ENCODE measurements around the gene ANKRD55. TPM values are rescaled to one million over a fixed set of nuclear protein-coding genes. Genes with fewer than 3 reads are reported as not detected.

Gene ANKRD55
- total and polyA plus RNA-seq, 9 of the 15 experiments (the other 6 are each of a cell fraction or from before 2014, with no cell fraction given): 3.4 to 10.6 (median 6.5) TPM

- TF ChIP-seq PYGO2 (tag; IDR thresholded peaks at IDR 0.05) (no peak), ZNF316 (IDR thresholded peaks at IDR 0.05) (peak; percentile 23; the same call in 1 of the 2 replicates)
- no peak overlapping the region for H3K9ac ChIP-seq (ENCODE audit: insufficient read depth in 1 of 2, low read depth in 2 of 2, low read length in 2 of 2)
- no peak overlapping the region for H3K4me3 ChIP-seq
- no peaks in the 10 kb centered on the region for H4K20me1 ChIP-seq (replicated peaks; ENCODE audit: control insufficient read depth, insufficient read depth, low read length)
- H3K9me3 ChIP-seq (replicated peaks; ENCODE audit: control insufficient read depth, insufficient read depth, low read depth, low read length): no peaks in the 10 kb centered on the region
- peak; percentile 32 for FAIRE-seq
- no peaks in the 10 kb centered on the region for H3K36me3 ChIP-seq (ENCODE audit: control insufficient read depth, insufficient read depth, low read length)
- no peak for DNase-seq (ENCODE audit: extremely low read depth in 1 of 4, low spot score in 3 of 4)
- H3K9me1 ChIP-seq (ENCODE audit: control insufficient read depth, insufficient read depth, low read length): no peaks in the 10 kb centered on the region
- H2AFZ ChIP-seq (ENCODE audit: low read depth, low read length): no peak overlapping the region
- no peak overlapping the region for H3K27ac ChIP-seq (ENCODE audit: extremely low read depth, low read depth, low read length)
- H3K4me2 ChIP-seq (ENCODE audit: insufficient read depth, low read length): no peak overlapping the region
- H3K4me1 ChIP-seq (replicated peaks in 1 of 2; ENCODE audit: control insufficient read depth in 2 of 2, insufficient read depth in 2 of 2, low read length in 2 of 2): peaks cover 0 to 16% of the 10 kb centered on the region in 2 experiments; a peak in 2 of 5 replicates
- in situ Hi-C loops (cut with MboI) (no loop called here), intact Hi-C loops (cut with micrococcal nuclease) (no loop called here)
- ATAC-seq: no peak
- BruUV-seq (replicated peaks): no TSS peak
- ChIA-PET POLR2A (interaction anchor here (1.0 to 1.8 kb wide), 3 partner anchors 11 to 29 kb away, joined by 3 to 5 read pairs (median 3); no protein-coding TSS in a partner anchor), CTCF (ENCODE audit: low intra/inter-chr PET ratio) (no interaction called here)
- peaks cover 9 to 10% of the 10 kb centered on the region in 2 experiments; a peak in 4 of 5 replicates for H3K27me3 ChIP-seq (ENCODE audit: control insufficient read depth in 2 of 2, insufficient read depth in 2 of 2, low read length in 2 of 2)
- 17% methylated on average over 6 of the region's 6 CpGs for WGBS (ENCODE audit: insufficient coverage, low coverage, missing lambda C conversion rate)
- H3K79me2 ChIP-seq (ENCODE audit: control insufficient read depth, insufficient read depth, low read length): no peaks in the 10 kb centered on the region
These were observed 56.9 kb downstream of the ANKRD55 start for GRCh38 chr5:56176155-56176798.

DNA sequence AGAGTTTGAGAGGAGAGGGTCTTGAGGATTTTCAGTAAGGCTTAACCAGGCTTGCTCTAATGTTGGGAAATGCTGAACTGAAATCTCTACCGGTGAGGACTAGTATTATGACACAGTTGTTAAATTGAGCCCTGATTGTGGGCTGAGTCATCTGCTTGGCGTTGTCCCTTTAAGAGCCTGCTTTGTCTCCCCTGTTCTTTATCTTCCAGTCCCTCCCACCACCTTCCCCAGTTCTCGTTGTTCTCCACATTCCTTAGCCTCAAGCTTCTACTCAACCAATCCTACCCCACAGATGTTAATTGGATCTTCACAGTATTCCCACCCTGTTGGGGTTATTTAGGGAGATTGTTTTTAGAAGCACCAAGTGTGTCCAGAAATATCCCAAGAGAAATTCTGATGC is 57.6 kb downstream of the ANKRD55 start:
- WGBS (ENCODE audit: insufficient coverage, low coverage, missing lambda C conversion rate): 4% methylated on average over 3 of the region's 3 CpGs
- no peaks in the 10 kb centered on the region for H3K9me3 ChIP-seq (replicated peaks; ENCODE audit: control insufficient read depth, insufficient read depth, low read depth, low read length)
- H3K9ac ChIP-seq (ENCODE audit: insufficient read depth in 1 of 2, low read depth in 2 of 2, low read length in 2 of 2): no peak overlapping the region
- intact Hi-C loops (cut with micrococcal nuclease): no loop called here
- H3K9me1 ChIP-seq (ENCODE audit: control insufficient read depth, insufficient read depth, low read length): no peaks in the 10 kb centered on the region
- H3K27me3 ChIP-seq (ENCODE audit: control insufficient read depth in 2 of 2, insufficient read depth in 2 of 2, low read length in 2 of 2): peaks cover 9 to 10% of the 10 kb centered on the region in 2 experiments; a peak in 4 of 5 replicates
- H3K27ac ChIP-seq (ENCODE audit: extremely low read depth, low read depth, low read length): no peak overlapping the region
- H3K4me3 ChIP-seq: no peak overlapping the region
- ChIA-PET CTCF (ENCODE audit: low intra/inter-chr PET ratio) (no interaction called here), POLR2A (interaction anchor here (1.0 to 1.8 kb wide), 2 partner anchors 12 to 30 kb away, joined by 3 to 5 read pairs; no protein-coding TSS in a partner anchor)
- no peaks in the 10 kb centered on the region for H3K79me2 ChIP-seq (ENCODE audit: control insufficient read depth, insufficient read depth, low read length)
- FAIRE-seq (peak; percentile 78), ATAC-seq (peak; percentile 80), DNase-seq (ENCODE audit: extremely low read depth in 1 of 4, low spot score in 3 of 4) (peak in 2 of 4 experiments; percentile 36 to 50)
- H3K36me3 ChIP-seq (ENCODE audit: control insufficient read depth, insufficient read depth, low read length): no peaks in the 10 kb centered on the region
- in situ Hi-C loops (cut with MboI): no loop called here
- peaks cover 0 to 16% of the 10 kb centered on the region in 2 experiments; a peak in 2 of 5 replicates for H3K4me1 ChIP-seq (replicated peaks in 1 of 2; ENCODE audit: control insufficient read depth in 2 of 2, insufficient read depth in 2 of 2, low read length in 2 of 2)
- H3K4me2 ChIP-seq (ENCODE audit: insufficient read depth, low read length): no peak overlapping the region; the same call in 1 of the 2 replicates
- no TSS peak for BruUV-seq (replicated peaks)
- no peak overlapping the region for H2AFZ ChIP-seq (ENCODE audit: low read depth, low read length)
- H4K20me1 ChIP-seq (replicated peaks; ENCODE audit: control insufficient read depth, insufficient read depth, low read length): no peaks in the 10 kb centered on the region
- TF ChIP-seq ZNF696 (CRISPR knock-in tag; conservative IDR thresholded peaks at IDR 0.05) (no peak), C11orf30 (IDR thresholded peaks at IDR 0.05; ENCODE audit: low read depth) (peak; percentile 41; the same call in 1 of the 2 replicates), KDM1A (IDR thresholded peaks at IDR 0.05) (peak; percentile 64 to 72), CEBPB (tag; IDR thresholded peaks at IDR 0.05) (peak; percentile 44; the same call in 1 of the 2 replicates), MYNN (IDR thresholded peaks at IDR 0.05) (peak; percentile 100), MYNN (CRISPR knock-in tag; IDR thresholded peaks at IDR 0.05) (peak; percentile 86), HDAC1 (IDR thresholded peaks at IDR 0.05) (peak in 1 of 2 experiments; percentile 19; a peak in 1 of 4 replicates), CEBPG (CRISPR knock-in tag; IDR thresholded peaks at IDR 0.05) (no peak), CEBPG (tag; conservative IDR thresholded peaks at IDR 0.05 in 1 of 2, IDR thresholded peaks at IDR 0.05 in 1 of 2) (peak; percentile 53 to 71; a peak in 3 of 4 replicates)
- TF ChIP-seq, protein P1, sequence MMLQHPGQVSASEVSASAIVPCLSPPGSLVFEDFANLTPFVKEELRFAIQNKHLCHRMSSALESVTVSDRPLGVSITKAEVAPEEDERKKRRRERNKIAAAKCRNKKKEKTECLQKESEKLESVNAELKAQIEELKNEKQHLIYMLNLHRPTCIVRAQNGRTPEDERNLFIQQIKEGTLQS (IDR thresholded peaks at IDR 0.05): peak; percentile 83
- TF ChIP-seq, protein P1 (CRISPR knock-in tag; conservative IDR thresholded peaks at IDR 0.05): no peak
- TF ChIP-seq, protein P2, sequence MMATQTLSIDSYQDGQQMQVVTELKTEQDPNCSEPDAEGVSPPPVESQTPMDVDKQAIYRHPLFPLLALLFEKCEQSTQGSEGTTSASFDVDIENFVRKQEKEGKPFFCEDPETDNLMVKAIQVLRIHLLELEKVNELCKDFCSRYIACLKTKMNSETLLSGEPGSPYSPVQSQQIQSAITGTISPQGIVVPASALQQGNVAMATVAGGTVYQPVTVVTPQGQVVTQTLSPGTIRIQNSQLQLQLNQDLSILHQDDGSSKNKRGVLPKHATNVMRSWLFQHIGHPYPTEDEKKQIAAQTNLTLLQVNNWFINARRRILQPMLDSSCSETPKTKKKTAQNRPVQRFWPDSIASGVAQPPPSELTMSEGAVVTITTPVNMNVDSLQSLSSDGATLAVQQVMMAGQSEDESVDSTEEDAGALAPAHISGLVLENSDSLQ (IDR thresholded peaks at IDR 0.05): no peak

Data from K562 (cell line).